Gastrocnemius medialis (tissue), 4 donors: ENCODE results near the gene GABRG3.

Source experiments
- POLR2A ChIP-seq, 2 donors: fragments of 450-650 bp; IDR thresholded peaks; one replicate each; pipeline ENCODE4 v1.6.1; 2017; ENCODE audit warnings: antibody characterized with exemption in 2 of 2, mild to moderate bottlenecking in 2 of 2, moderate library complexity in 2 of 2
- TF ChIP-seq, protein P1 (sequence below), 5 experiments: fragments of 450-650 bp in 3 of 5; fragments of 200-600 bp in 2 of 5; sonication (generic) in 2 of 5; IDR thresholded peaks in 4 of 5; conservative IDR thresholded peaks in 1 of 5; 1 replicate in 4 of 5; 2 replicates in 1 of 5; pipeline ENCODE4 v1.5.1; 2016 to 2019; ENCODE audit warnings: antibody characterized with exemption in 5 of 5, mild to moderate bottlenecking in 3 of 5, moderate library complexity in 3 of 5

GRCh38 chr15:26939398-26939797, 31.6 kb upstream of the GABRG3 start:
- TF ChIP-seq, protein P1, sequence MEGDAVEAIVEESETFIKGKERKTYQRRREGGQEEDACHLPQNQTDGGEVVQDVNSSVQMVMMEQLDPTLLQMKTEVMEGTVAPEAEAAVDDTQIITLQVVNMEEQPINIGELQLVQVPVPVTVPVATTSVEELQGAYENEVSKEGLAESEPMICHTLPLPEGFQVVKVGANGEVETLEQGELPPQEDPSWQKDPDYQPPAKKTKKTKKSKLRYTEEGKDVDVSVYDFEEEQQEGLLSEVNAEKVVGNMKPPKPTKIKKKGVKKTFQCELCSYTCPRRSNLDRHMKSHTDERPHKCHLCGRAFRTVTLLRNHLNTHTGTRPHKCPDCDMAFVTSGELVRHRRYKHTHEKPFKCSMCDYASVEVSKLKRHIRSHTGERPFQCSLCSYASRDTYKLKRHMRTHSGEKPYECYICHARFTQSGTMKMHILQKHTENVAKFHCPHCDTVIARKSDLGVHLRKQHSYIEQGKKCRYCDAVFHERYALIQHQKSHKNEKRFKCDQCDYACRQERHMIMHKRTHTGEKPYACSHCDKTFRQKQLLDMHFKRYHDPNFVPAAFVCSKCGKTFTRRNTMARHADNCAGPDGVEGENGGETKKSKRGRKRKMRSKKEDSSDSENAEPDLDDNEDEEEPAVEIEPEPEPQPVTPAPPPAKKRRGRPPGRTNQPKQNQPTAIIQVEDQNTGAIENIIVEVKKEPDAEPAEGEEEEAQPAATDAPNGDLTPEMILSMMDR (IDR thresholded peaks at IDR 0.05 in 4 of 5, conservative IDR thresholded peaks at IDR 0.05 in 1 of 5) = no peak
- TF ChIP-seq POLR2A (IDR thresholded peaks at IDR 0.05) = no peak
